Measurements from ENCODE around the gene CLCN2.

The CLCN2 gene

GRCh38 chr3:184380627-184381260 is 19.3 kb upstream of the CLCN2 start:
- DNase-seq (ENCODE audit: low read depth), result no peak

GRCh38 chr3:184380185-184380626 is 18.8 kb upstream of the CLCN2 start:
- no peak for DNase-seq (ENCODE audit: low read depth)

- no peak for DNase-seq (ENCODE audit: low read depth)
These were observed 18.2 kb upstream of the CLCN2 start, which contains the start of gene CHRD for GRCh38 chr3:184379358-184380184. CHRD (plus strand) TSS chr3:184380054; CDS start chr3:184380319, 265 bp downstream.

- no peak for DNase-seq (ENCODE audit: low read depth)
These were observed 17.4 kb upstream of the CLCN2 start for GRCh38 chr3:184378651-184379357.

GRCh38 chr3:184377882-184378445 is 16.6 kb upstream of the CLCN2 start, which contains the start of gene THPO:
THPO (minus strand) TSS chr3:184378207; CDS start chr3:184376259, 1,948 bp downstream.
- no peak for DNase-seq (ENCODE audit: low read depth)

GRCh38 chr3:184377374-184377773 is 16.0 kb upstream of the CLCN2 start:
- DNase-seq (ENCODE audit: low read depth), result no peak

- no peak for DNase-seq (ENCODE audit: low read depth)
These were observed 14.5 kb upstream of the CLCN2 start for GRCh38 chr3:184375747-184376461.

GRCh38 chr3:184373422-184373821 is 12.0 kb upstream of the CLCN2 start:
- no peak for DNase-seq (ENCODE audit: low read depth)

GRCh38 chr3:184372911-184373310 is 11.5 kb upstream of the CLCN2 start:
- no peak for DNase-seq (ENCODE audit: low read depth)

GRCh38 chr3:184372296-184372821 is 11.0 kb upstream of the CLCN2 start:
- no peak for DNase-seq (ENCODE audit: low read depth)

- DNase-seq (ENCODE audit: low read depth), result no peak
These were observed 10.2 kb upstream of the CLCN2 start for GRCh38 chr3:184371570-184372018.

- no peak for DNase-seq (ENCODE audit: low read depth)
These were observed 7.3 kb upstream of the CLCN2 start for GRCh38 chr3:184368586-184369183.

GRCh38 chr3:184368116-184368515 is 6.7 kb upstream of the CLCN2 start:
- DNase-seq (ENCODE audit: low read depth), result no peak

GRCh38 chr3:184366619-184367289 is 5.3 kb upstream of the CLCN2 start:
- DNase-seq (ENCODE audit: low read depth), result no peak

GRCh38 chr3:184362668-184363546 is 1.5 kb upstream of the CLCN2 start:
- peak; percentile 93 for DNase-seq (ENCODE audit: low read depth)

GRCh38 chr3:184361932-184362667 is 695 bp upstream of the CLCN2 start:
- DNase-seq (ENCODE audit: low read depth), result no peak

GRCh38 chr3:184360929-184361531 is 375 bp downstream of the CLCN2 start:
- DNase-seq (ENCODE audit: low read depth), result no peak

Measured in CMK (cell line).